ENCODE measurements around the gene ABCC5. TPM values are rescaled to one million over a fixed set of nuclear protein-coding genes. Genes with fewer than 3 reads are reported as not detected.
"Not testable (repeated sequence)": the region's sequence is repeated elsewhere in the genome, so short reads cannot be mapped to it uniquely, and the experiment has no call there.

Gene ABCC5
- total RNA-seq (2014; rRNA removed; shearing (Covaris generic)), result 9.1 and 9.6 TPM in 2 replicates

- peak; percentile 85 to 91 for DNase-seq (ENCODE audit: low read depth in 1 of 2, low spot score in 2 of 2)
- H3K4me1 ChIP-seq (replicated peaks), result peaks cover 10% of the 10 kb centered on the region
- H3K4me3 ChIP-seq, result peak within 1 kb of the TSS; percentile 93
- H3K36me3 ChIP-seq, result peaks cover 11% of the 10 kb centered on the region
- H3K27ac ChIP-seq, result no peak within 1 kb of the TSS
- H3K9me3 ChIP-seq (replicated peaks), result no peaks in the 10 kb centered on the region
- no peaks in the 10 kb centered on the region for H3K27me3 ChIP-seq (replicated peaks)
These were observed at the start of gene ABCC5 for GRCh38 chr3:184017672-184018423. Gene ABCC5 (minus strand): TSS chr3:184017884. CDS start chr3:184014392, 3,492 bp downstream.

GRCh38 chr3:184066211-184066610 is 48.5 kb upstream of the ABCC5 start:
- Histone ChIP-seq H3K36me3 (no peaks in the 10 kb centered on the region), H3K27ac (no peak overlapping the region; the same call in 1 of the 2 replicates), H3K4me1 (replicated peaks) (peaks cover 30% of the 10 kb centered on the region), H3K27me3 (replicated peaks) (no peaks in the 10 kb centered on the region), H3K9me3 (replicated peaks) (no peaks in the 10 kb centered on the region), H3K4me3 (no peak overlapping the region)
- DNase-seq (ENCODE audit: low read depth in 1 of 2, low spot score in 2 of 2), result peak; percentile 53 to 68

- Histone ChIP-seq H3K4me1 (replicated peaks) (peaks cover 41% of the 10 kb centered on the region), H3K36me3 (no peaks in the 10 kb centered on the region), H3K4me3 (no peak overlapping the region), H3K27me3 (replicated peaks) (no peaks in the 10 kb centered on the region), H3K27ac (no peak overlapping the region), H3K9me3 (replicated peaks) (no peaks in the 10 kb centered on the region)
- DNase-seq (ENCODE audit: low read depth in 1 of 2, low spot score in 2 of 2), result no peak
These were observed 45.0 kb upstream of the ABCC5 start for GRCh38 chr3:184062637-184063036.

- Histone ChIP-seq H3K27ac (no peak overlapping the region), H3K4me1 (replicated peaks) (peaks cover 18% of the 10 kb centered on the region), H3K27me3 (replicated peaks) (no peaks in the 10 kb centered on the region), H3K4me3 (no peak overlapping the region), H3K36me3 (no peaks in the 10 kb centered on the region), H3K9me3 (replicated peaks) (no peaks in the 10 kb centered on the region)
- DNase-seq (ENCODE audit: low read depth in 1 of 2, low spot score in 2 of 2), result no peak
These were observed 41.7 kb upstream of the ABCC5 start for GRCh38 chr3:184059424-184059823.

GRCh38 chr3:184058029-184058428 is 40.3 kb upstream of the ABCC5 start:
- no peaks in the 10 kb centered on the region for H3K27me3 ChIP-seq (replicated peaks)
- H3K27ac ChIP-seq, result no peak overlapping the region; the same call in 1 of the 2 replicates
- no peaks in the 10 kb centered on the region for H3K36me3 ChIP-seq
- DNase-seq (ENCODE audit: low read depth in 1 of 2, low spot score in 2 of 2), result peak; percentile 34 to 48
- H3K4me3 ChIP-seq, result no peak overlapping the region
- H3K9me3 ChIP-seq (replicated peaks), result no peaks in the 10 kb centered on the region
- peaks cover 18% of the 10 kb centered on the region for H3K4me1 ChIP-seq (replicated peaks)

- H3K4me3 ChIP-seq, result no peak within 1 kb of the TSS
- no peaks in the 10 kb centered on the region for H3K36me3 ChIP-seq
- no peaks in the 10 kb centered on the region for H3K27me3 ChIP-seq (replicated peaks)
- H3K9me3 ChIP-seq (replicated peaks), result no peaks in the 10 kb centered on the region
- peaks cover 4% of the 10 kb centered on the region for H3K4me1 ChIP-seq (replicated peaks)
- no peak for DNase-seq (ENCODE audit: low read depth in 1 of 2, low spot score in 2 of 2)
- no peak within 1 kb of the TSS for H3K27ac ChIP-seq
These were observed 35.1 kb upstream of the ABCC5 start, which contains the start of gene HTR3C for GRCh38 chr3:184052767-184053166. Gene HTR3C (plus strand): TSS chr3:184053047. CDS start chr3:184053081, 34 bp downstream.

GRCh38 chr3:184050217-184050847 is 32.6 kb upstream of the ABCC5 start:
- H3K4me3 ChIP-seq, result no peak overlapping the region
- no peaks in the 10 kb centered on the region for H3K9me3 ChIP-seq (replicated peaks)
- no peak overlapping the region for H3K27ac ChIP-seq
- H3K27me3 ChIP-seq (replicated peaks), result no peaks in the 10 kb centered on the region
- H3K4me1 ChIP-seq (replicated peaks), result peaks cover 8% of the 10 kb centered on the region
- H3K36me3 ChIP-seq, result no peaks in the 10 kb centered on the region
- no peak for DNase-seq (ENCODE audit: low read depth in 1 of 2, low spot score in 2 of 2)

- Histone ChIP-seq H3K4me1 (replicated peaks) (peaks cover 8% of the 10 kb centered on the region), H3K27me3 (replicated peaks) (no peaks in the 10 kb centered on the region), H3K36me3 (no peaks in the 10 kb centered on the region), H3K27ac (no peak overlapping the region), H3K4me3 (no peak overlapping the region), H3K9me3 (replicated peaks) (no peaks in the 10 kb centered on the region)
- DNase-seq (ENCODE audit: low read depth in 1 of 2, low spot score in 2 of 2), result no peak
These were observed 28.3 kb upstream of the ABCC5 start for GRCh38 chr3:184045995-184046394.

GRCh38 chr3:184042617-184043016 is 24.9 kb upstream of the ABCC5 start:
- no peak overlapping the region for H3K4me3 ChIP-seq
- H3K4me1 ChIP-seq (replicated peaks), result peaks cover 8% of the 10 kb centered on the region
- no peak for DNase-seq (ENCODE audit: low read depth in 1 of 2, low spot score in 2 of 2)
- no peaks in the 10 kb centered on the region for H3K27me3 ChIP-seq (replicated peaks)
- no peaks in the 10 kb centered on the region for H3K9me3 ChIP-seq (replicated peaks)
- no peak overlapping the region for H3K27ac ChIP-seq
- H3K36me3 ChIP-seq, result no peaks in the 10 kb centered on the region

GRCh38 chr3:184040010-184040409 is 22.3 kb upstream of the ABCC5 start:
- Histone ChIP-seq H3K4me3 (no peak overlapping the region), H3K9me3 (replicated peaks) (no peaks in the 10 kb centered on the region), H3K27me3 (replicated peaks) (no peaks in the 10 kb centered on the region), H3K27ac (no peak overlapping the region), H3K36me3 (no peaks in the 10 kb centered on the region), H3K4me1 (replicated peaks) (no peaks in the 10 kb centered on the region)
- DNase-seq (ENCODE audit: low read depth in 1 of 2, low spot score in 2 of 2), result peak; percentile 49 to 63

- Histone ChIP-seq H3K4me1 (replicated peaks) (no peaks in the 10 kb centered on the region), H3K36me3 (no peaks in the 10 kb centered on the region), H3K27me3 (replicated peaks) (no peaks in the 10 kb centered on the region), H3K4me3 (no peak overlapping the region), H3K27ac (no peak overlapping the region), H3K9me3 (replicated peaks) (no peaks in the 10 kb centered on the region)
- DNase-seq (ENCODE audit: low read depth in 1 of 2, low spot score in 2 of 2), result no peak
These were observed 21.7 kb upstream of the ABCC5 start for GRCh38 chr3:184039414-184039813.

GRCh38 chr3:184038307-184038706 is 20.6 kb upstream of the ABCC5 start:
- H3K36me3 ChIP-seq; H3K9me3 ChIP-seq (replicated peaks); H3K4me1 ChIP-seq (replicated peaks): not testable (repeated sequence)

GRCh38 chr3:184037816-184038215 is 20.1 kb upstream of the ABCC5 start:
- Histone ChIP-seq H3K9me3 (replicated peaks) (no peaks in the 10 kb centered on the region), H3K4me3 (no peak overlapping the region), H3K27ac (no peak overlapping the region), H3K4me1 (replicated peaks) (no peaks in the 10 kb centered on the region), H3K27me3 (replicated peaks) (no peaks in the 10 kb centered on the region; the same call in 1 of the 2 replicates), H3K36me3 (no peaks in the 10 kb centered on the region)
- no peak for DNase-seq (ENCODE audit: low read depth in 1 of 2, low spot score in 2 of 2)

More at GRCh38 chr3:184038307-184038706, 20.6 kb upstream of the ABCC5 start:
- not testable (repeated sequence) for H3K4me3 ChIP-seq; H3K27ac ChIP-seq; DNase-seq (ENCODE audit: low read depth in 1 of 2, low spot score in 2 of 2); H3K27me3 ChIP-seq (replicated peaks)

- Histone ChIP-seq H3K27me3 (replicated peaks) (no peaks in the 10 kb centered on the region; the same call in 1 of the 2 replicates), H3K4me3 (no peak within 1 kb of the TSS), H3K36me3 (no peaks in the 10 kb centered on the region), H3K4me1 (replicated peaks) (no peaks in the 10 kb centered on the region), H3K27ac (no peak within 1 kb of the TSS), H3K9me3 (replicated peaks) (no peaks in the 10 kb centered on the region)
- no peak for DNase-seq (ENCODE audit: low read depth in 1 of 2, low spot score in 2 of 2)
These were observed 13.6 kb upstream of the ABCC5 start, which contains the start of gene HTR3D for GRCh38 chr3:184031187-184031792. Gene HTR3D (plus strand): TSS chr3:184031742. CDS start chr3:184031742, 0 bp downstream.

All from SJSA1 (cell line).